B cell (primary cell): ENCODE results near the gene MYO9B. TPM values are rescaled to one million over a fixed set of nuclear protein-coding genes. Genes with fewer than 3 reads are reported as not detected.

Source experiments
- ATAC-seq: fragments of 200-7000 bp; cut with Tn5 transposase; one replicate; pipeline ENCODE4 v1.10.0; 2021; ENCODE audit warnings: low read depth, mild to moderate bottlenecking, moderate number of reproducible peaks, moderate library complexity
- CTCF ChIA-PET: fragments of 350-600 bp; sonication (Branson Sonifier 250); formaldehyde crosslinking; loops from one replicate; lab custom pipeline; 2021; ENCODE audit warnings: antibody characterized with exemption, inconsistent platforms; lab: Charles Lee
- POLR2A ChIA-PET: fragments of 350-600 bp; sonication (Branson Sonifier 250); formaldehyde crosslinking; loops from one replicate; lab custom pipeline; 2021; ENCODE audit warnings: antibody characterized with exemption; lab: Charles Lee
- DNase-seq: peaks from one replicate; pipeline ENCODE4 v3.0.0; 2013
- H2AFZ ChIP-seq: 2 replicates; pipeline ENCODE4 v1.6.1; 2012; ENCODE audit warnings: mild to moderate bottlenecking, low read depth, low read length; ENCODE audit not compliant: insufficient read depth, poor library complexity, severe bottlenecking
- H3K27ac ChIP-seq, 2 donors: 1 replicate in 1 of 2; 2 replicates in 1 of 2; pipeline ENCODE4 v1.5.1; 2012 to 2013; ENCODE audit warnings: low read length in 2 of 2, mild to moderate bottlenecking in 2 of 2, moderate library complexity in 1 of 2
- H3K27me3 ChIP-seq, 4 experiments: fragments of 200-600 bp in 1 of 4; sonication (generic) in 1 of 4; replicated peaks in 1 of 4; 1 replicate in 2 of 4; 2 replicates in 2 of 4; pipeline versions ENCODE4 v1.6.1 to v1.7.0; 2013 to 2016; ENCODE audit warnings: low read length in 3 of 4, mild to moderate bottlenecking in 2 of 4, mixed read lengths in 1 of 4, moderate library complexity in 1 of 4; ENCODE audit not compliant: insufficient read depth in 4 of 4, control insufficient read depth in 3 of 4; ENCODE audit errors: control extremely low read depth in 1 of 4
- H3K36me3 ChIP-seq, 2 experiments: replicated peaks in 1 of 2; 1 replicate in 1 of 2; 2 replicates in 1 of 2; pipeline versions ENCODE4 v1.6.1 to v1.7.1; 2013; ENCODE audit warnings: low read length in 1 of 2; ENCODE audit not compliant: insufficient read depth in 2 of 2, control insufficient read depth in 1 of 2; ENCODE audit errors: control extremely low read depth in 1 of 2, extremely low read depth in 1 of 2
- H3K4me1 ChIP-seq, 2 donors: fragments of 200-600 bp in 1 of 2; sonication (generic) in 1 of 2; 1 replicate in 1 of 2; 2 replicates in 1 of 2; pipeline versions ENCODE4 v1.5.1 to v1.6.1; 2013 to 2017; ENCODE audit warnings: low read length in 2 of 2; ENCODE audit not compliant: control insufficient read depth in 2 of 2, insufficient read depth in 2 of 2
- H3K4me2 ChIP-seq: replicated peaks from 2 replicates; pipeline ENCODE3; 2012; ENCODE audit warnings: mild to moderate bottlenecking, low read depth, low read length; ENCODE audit not compliant: poor library complexity, severe bottlenecking
- H3K4me3 ChIP-seq, 5 experiments: fragments of 200-600 bp in 1 of 5; sonication (generic) in 1 of 5; 1 replicate in 3 of 5; 2 replicates in 2 of 5; pipeline versions ENCODE4 v1.5.1 to v1.7.0; 2011 to 2016; ENCODE audit warnings: low read length in 4 of 5, mild to moderate bottlenecking in 4 of 5, low read depth in 2 of 5, control low read depth in 1 of 5, moderate library complexity in 1 of 5; ENCODE audit not compliant: insufficient read depth in 1 of 5; ENCODE audit errors: control extremely low read depth in 1 of 5, extremely low read depth in 1 of 5
- H3K79me2 ChIP-seq: fragments of 200-600 bp; sonication (generic); one replicate; pipeline ENCODE4 v1.6.0; 2016; ENCODE audit warnings: low read length; ENCODE audit not compliant: control insufficient read depth, insufficient read depth
- H3K9ac ChIP-seq: fragments of 200-600 bp; sonication (generic); 2 replicates; pipeline ENCODE4 v1.6.1; 2017; ENCODE audit warnings: mild to moderate bottlenecking, low read length, moderate library complexity
- H3K9me3 ChIP-seq, 3 donors: one replicate each; pipeline versions ENCODE4 v1.6.1 to v1.7.1; 2013; ENCODE audit warnings: low read length in 2 of 3; ENCODE audit not compliant: control insufficient read depth in 2 of 3, insufficient read depth in 1 of 3; ENCODE audit errors: control extremely low read depth in 1 of 3
- H4K20me1 ChIP-seq: 2 replicates; pipeline ENCODE4 v1.6.0; 2012; ENCODE audit warnings: mild to moderate bottlenecking, low read length; ENCODE audit not compliant: insufficient read depth, control insufficient read depth, poor library complexity, severe bottlenecking
- H3K27ac Mint-ChIP-seq: one replicate; pipeline ENCODE4 v1.8.0; 2021; ENCODE audit warnings: mixed read lengths
- H3K27me3 Mint-ChIP-seq: one replicate; pipeline ENCODE4 v1.8.0; 2021; ENCODE audit warnings: mixed read lengths
- H3K4me1 Mint-ChIP-seq: one replicate; pipeline ENCODE4 v1.8.0; 2021; ENCODE audit warnings: mixed read lengths
- H3K4me3 Mint-ChIP-seq: one replicate; pipeline ENCODE4 v1.8.0; 2021; ENCODE audit warnings: mixed read lengths
- H3K9me3 Mint-ChIP-seq: one replicate; pipeline ENCODE4 v1.8.0; 2022; ENCODE audit warnings: mixed read lengths; ENCODE audit not compliant: insufficient read depth
- EZH2 ChIP-seq: IDR thresholded peaks from 2 replicates; pipeline ENCODE4 v1.6.1; 2012; ENCODE audit warnings: borderline replicate concordance, low read depth, mild to moderate bottlenecking, moderate library complexity, low read length; ENCODE audit not compliant: insufficient read depth, poor library complexity, severe bottlenecking
- WGBS: methylation state at CpG from one replicate; pipeline ENCODE4 v1.1.5; 2013; ENCODE audit warnings: missing lambda C conversion rate; ENCODE audit not compliant: insufficient coverage; 5-methylcytosine and 5-hydroxymethylcytosine counted together
- intact Hi-C: fragments of 100-400 bp; cut with micrococcal nuclease; formaldehyde crosslinking; loops from one replicate; pipeline ENCODE4 v1.10.0; 2022
- polyA plus RNA-seq: library from polyadenylated mRNA; depleted of rRNA; stranded (reverse); fragments of >200 nt; gene quantifications from 2 replicates; pipeline ENCODE4 v1.2.3, GENCODE V29; 2012
- total RNA-seq, 2 donors: library from RNA; stranded (reverse); fragments of 120-200 nt in 1 of 2; gene quantifications; 1 replicate in 1 of 2; 2 replicates in 1 of 2; pipeline versions ENCODE4 v1.2.3 to v1.2.4, GENCODE V29; 2013 to 2022
- TF ChIP-seq, protein P1 (sequence below): fragments of 200-600 bp; IDR thresholded peaks from one replicate; pipeline ENCODE4 v1.8.0; 2022; ENCODE audit warnings: antibody characterized with exemption, mild to moderate bottlenecking

MYO9B gene
- total and polyA plus RNA-seq, 2 donors (not counting 1 experiment from before 2014, with no cell fraction given), result 256 to 273 TPM

DNA sequence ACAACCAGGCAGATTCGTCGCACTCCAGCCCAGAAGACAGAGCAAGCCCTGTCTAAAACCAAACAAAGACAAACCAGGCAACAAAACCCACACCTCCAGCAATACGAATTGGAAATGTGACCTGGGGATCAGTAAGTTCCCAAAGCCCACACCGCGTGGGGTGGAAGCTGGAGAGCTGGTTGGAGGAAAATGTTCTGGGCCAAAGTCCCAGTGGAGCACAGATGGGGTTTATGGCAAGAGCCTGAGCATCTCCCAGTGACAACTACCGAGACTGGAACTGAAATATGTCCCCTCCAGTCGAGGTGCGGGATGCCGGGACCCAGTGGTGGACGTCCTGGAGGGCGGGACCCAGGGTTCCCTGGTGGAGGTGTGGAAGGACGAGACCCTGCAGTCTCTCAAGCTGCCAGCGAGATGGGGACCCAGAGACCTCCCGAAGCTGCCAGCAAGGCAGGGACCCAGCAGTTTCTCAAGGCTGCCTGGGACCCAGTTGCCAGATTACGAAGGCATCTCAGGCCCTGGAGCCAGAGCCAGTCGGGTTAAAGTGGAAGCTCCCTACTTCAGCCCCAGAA lies 26.6 kb upstream of the MYO9B start:
- peaks cover 0 to 33% of the 10 kb centered on the region in 2 experiments for H3K36me3 ChIP-seq

DNA sequence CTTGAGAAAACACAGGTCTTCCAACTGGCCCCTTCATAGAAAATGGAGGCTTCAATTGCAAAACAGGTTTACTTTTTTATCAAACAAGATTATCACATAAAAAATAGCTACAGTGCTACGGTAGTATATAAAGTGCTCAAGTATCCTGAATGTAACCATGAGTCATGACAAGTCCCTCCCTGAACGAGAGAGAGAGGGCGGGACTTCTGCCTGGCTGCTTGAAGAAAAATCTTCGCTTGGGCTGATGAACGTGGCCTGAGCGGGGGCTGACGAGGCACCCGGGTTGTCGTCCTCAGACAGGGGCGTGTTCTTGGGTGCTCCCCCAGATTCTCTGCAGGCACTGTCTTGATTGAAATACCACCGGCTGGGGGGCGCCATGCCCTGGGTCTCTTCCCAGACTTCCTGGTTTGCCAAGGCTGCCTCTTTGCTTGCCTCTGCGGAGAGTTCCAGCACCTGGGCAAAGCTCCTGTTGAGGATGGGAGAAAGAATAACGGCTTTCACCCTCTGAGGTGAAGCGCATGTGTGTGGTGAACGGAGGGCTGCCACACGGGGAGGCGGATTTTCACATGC lies 25.8 kb upstream of the MYO9B start:
- DNase-seq, result no peak
- no peaks in the 10 kb centered on the region for H3K27me3 ChIP-seq
- H3K27ac ChIP-seq, result no peak overlapping the region
- Mint-ChIP-seq H3K27ac (no peak overlapping the region), H3K9me3 (no peaks in the 10 kb centered on the region), H3K4me1 (no peaks in the 10 kb centered on the region), H3K4me3 (no peak overlapping the region), H3K27me3 (no peaks in the 10 kb centered on the region)
- no peaks in the 10 kb centered on the region for H3K9me3 ChIP-seq
- H3K36me3 ChIP-seq, result peaks cover 0 to 36% of the 10 kb centered on the region in 2 experiments
- no peaks in the 10 kb centered on the region for H3K4me1 ChIP-seq
- no peak for TF ChIP-seq EZH2
- TF ChIP-seq, protein P1, sequence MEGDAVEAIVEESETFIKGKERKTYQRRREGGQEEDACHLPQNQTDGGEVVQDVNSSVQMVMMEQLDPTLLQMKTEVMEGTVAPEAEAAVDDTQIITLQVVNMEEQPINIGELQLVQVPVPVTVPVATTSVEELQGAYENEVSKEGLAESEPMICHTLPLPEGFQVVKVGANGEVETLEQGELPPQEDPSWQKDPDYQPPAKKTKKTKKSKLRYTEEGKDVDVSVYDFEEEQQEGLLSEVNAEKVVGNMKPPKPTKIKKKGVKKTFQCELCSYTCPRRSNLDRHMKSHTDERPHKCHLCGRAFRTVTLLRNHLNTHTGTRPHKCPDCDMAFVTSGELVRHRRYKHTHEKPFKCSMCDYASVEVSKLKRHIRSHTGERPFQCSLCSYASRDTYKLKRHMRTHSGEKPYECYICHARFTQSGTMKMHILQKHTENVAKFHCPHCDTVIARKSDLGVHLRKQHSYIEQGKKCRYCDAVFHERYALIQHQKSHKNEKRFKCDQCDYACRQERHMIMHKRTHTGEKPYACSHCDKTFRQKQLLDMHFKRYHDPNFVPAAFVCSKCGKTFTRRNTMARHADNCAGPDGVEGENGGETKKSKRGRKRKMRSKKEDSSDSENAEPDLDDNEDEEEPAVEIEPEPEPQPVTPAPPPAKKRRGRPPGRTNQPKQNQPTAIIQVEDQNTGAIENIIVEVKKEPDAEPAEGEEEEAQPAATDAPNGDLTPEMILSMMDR, result no peak
- no peak overlapping the region for H3K9ac ChIP-seq
- ChIA-PET CTCF (interaction anchor here (0.8 kb wide), 1 partner anchor 629 kb away, joined by 3 read pairs; no protein-coding TSS in a partner anchor), POLR2A (no interaction called here)
- no peaks in the 10 kb centered on the region for H4K20me1 ChIP-seq
- 94% methylated on average over 18 of the region's 18 CpGs for WGBS
- ATAC-seq, result no peak
- intact Hi-C loops, result no loop called here
- no peak overlapping the region for H3K4me3 ChIP-seq
- no peaks in the 10 kb centered on the region for H3K79me2 ChIP-seq
- H2AFZ ChIP-seq, result no peak overlapping the region
- H3K4me2 ChIP-seq, result no peak overlapping the region

More for the DNA sequence above, 26.6 kb upstream of the MYO9B start:
- Histone ChIP-seq H3K4me1 (no peaks in the 10 kb centered on the region), H4K20me1 (no peaks in the 10 kb centered on the region), H3K9me3 (no peaks in the 10 kb centered on the region), H2AFZ (no peak overlapping the region), H3K27ac (no peak overlapping the region), H3K79me2 (no peaks in the 10 kb centered on the region), H3K4me2 (no peak overlapping the region), H3K4me3 (no peak overlapping the region), H3K9ac (no peak overlapping the region), H3K27me3 (no peaks in the 10 kb centered on the region)
- DNase-seq, result no peak
- no peak for ATAC-seq
- Mint-ChIP-seq H3K4me3 (no peak overlapping the region), H3K9me3 (no peaks in the 10 kb centered on the region), H3K4me1 (no peaks in the 10 kb centered on the region), H3K27ac (no peak overlapping the region), H3K27me3 (no peaks in the 10 kb centered on the region)
- no peak for TF ChIP-seq EZH2
- TF ChIP-seq, protein P1, result no peak
- ChIA-PET CTCF (no interaction called here), POLR2A (no interaction called here)
- 95% methylated on average over 14 of the region's 16 CpGs for WGBS
- intact Hi-C loops, result no loop called here
